HG02852 (cell line): ENCODE results near the gene VPS13A.
"Not testable (repeated sequence)": the region's sequence is repeated elsewhere in the genome, so short reads cannot be mapped to it uniquely, and the experiment has no call there.

Experiments
- ATAC-seq: cut with Tn5 transposase; IDR thresholded peaks from one replicate; pipeline ENCODE4 v1.9.1; 2021; ENCODE audit warnings: mild to moderate bottlenecking, moderate library complexity; ENCODE audit not compliant: unreplicated experiment

Gene VPS13A

GRCh38 chr9:77421506-77422265 is 244.4 kb downstream of the VPS13A start:
- ATAC-seq: no peak

GRCh38 chr9:77422969-77423368 is 245.6 kb downstream of the VPS13A start:
- ATAC-seq: no peak

DNA sequence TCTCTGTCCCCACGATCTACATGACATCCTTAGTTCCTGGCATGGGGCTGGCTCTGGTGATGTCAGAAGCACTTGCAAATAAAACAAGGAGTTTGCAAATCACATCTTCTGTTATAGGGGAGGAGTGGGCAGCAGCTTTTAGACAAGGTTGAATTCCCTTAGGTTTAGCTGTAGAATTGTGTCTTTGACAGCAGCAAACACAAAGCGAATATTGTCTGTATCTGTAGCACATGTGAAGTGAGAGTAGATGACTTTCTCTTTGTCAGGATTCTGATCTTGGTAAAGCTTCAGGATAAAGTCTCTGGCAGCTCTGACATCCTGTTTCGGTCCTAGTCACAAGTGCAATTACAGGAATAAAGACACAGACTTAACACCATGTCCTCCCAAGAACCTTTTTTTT is 246.5 kb downstream of the VPS13A start:
- no peak for ATAC-seq

DNA sequence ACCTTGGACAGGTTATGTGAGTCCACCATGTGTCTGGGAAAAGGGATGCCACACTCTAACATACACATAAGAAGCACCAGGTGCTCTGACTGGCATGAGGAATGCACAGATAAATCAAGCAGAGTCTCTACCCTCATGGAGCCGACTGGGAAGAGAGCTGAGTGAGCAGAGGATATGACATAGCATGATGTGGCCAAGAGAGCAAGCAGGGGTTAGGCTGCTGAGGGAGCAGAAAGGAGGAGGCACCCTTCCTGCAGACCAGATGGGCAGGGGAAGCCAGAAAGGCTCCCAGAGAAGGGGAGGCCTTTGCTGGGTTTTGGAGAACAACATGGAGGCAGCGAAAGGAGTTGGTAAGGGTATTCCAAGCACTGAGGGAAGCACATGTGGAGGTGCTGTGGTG is 247.7 kb downstream of the VPS13A start:
- no peak for ATAC-seq

DNA sequence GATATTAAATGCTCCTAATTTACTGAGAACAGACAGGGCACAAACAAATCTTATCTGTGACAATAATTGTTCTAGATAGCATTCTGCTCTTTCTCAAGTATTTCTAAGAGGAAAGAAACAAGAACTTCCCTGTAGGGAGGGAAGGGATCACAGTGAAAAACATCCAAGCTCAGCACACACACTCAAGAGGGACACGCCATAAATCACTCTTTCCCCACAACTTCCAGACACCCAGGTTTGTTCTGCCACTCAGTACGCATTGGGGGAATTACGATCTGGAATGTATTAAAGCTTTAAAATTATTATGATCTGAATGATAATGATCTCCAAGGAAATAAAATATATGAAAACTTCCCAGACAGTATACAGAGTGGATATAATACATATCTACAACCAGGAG is 249.4 kb downstream of the VPS13A start:
- no peak for ATAC-seq

DNA sequence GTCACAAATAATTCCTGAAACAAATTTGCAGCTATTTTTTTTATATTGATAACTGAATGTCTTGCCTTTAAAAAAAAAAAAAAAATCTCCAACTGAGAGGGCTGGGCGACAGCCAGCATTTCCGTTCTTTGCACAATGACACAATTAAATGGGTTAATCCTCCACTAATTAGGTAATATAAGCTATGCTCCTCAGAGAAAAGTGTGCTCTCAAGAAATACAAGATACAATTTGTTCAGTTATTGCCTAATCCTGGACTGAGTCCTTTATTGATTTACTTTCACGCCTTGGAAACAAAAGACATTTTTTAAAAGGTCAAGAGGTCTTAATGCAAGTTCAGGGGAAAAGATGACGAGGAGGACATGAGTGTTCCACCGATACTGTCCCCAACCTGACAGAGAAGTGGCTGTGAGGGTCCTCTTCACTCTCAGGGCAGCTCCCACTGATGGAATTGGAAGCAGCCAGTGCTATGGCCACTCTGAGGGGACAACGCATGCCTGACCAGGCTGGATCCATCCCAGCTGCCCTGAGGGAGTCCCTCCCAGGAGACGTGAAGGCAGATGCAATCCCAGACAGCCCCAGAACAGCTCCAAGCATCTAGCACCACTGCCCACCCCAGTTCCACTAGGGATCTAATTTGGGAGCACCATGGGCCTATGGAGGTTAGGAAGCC is 250.1 kb downstream of the VPS13A start:
- ATAC-seq: no peak

- no peak for ATAC-seq
Measured at GRCh38 chr9:77429928-77430327, 252.6 kb downstream of the VPS13A start.

GRCh38 chr9:77432053-77432452 is 254.7 kb downstream of the VPS13A start:
- ATAC-seq: no peak

GRCh38 chr9:77433675-77434445 is 256.5 kb downstream of the VPS13A start:
- ATAC-seq: peak; percentile 76

GRCh38 chr9:77435277-77435676 is 257.9 kb downstream of the VPS13A start:
- no peak for ATAC-seq

DNA sequence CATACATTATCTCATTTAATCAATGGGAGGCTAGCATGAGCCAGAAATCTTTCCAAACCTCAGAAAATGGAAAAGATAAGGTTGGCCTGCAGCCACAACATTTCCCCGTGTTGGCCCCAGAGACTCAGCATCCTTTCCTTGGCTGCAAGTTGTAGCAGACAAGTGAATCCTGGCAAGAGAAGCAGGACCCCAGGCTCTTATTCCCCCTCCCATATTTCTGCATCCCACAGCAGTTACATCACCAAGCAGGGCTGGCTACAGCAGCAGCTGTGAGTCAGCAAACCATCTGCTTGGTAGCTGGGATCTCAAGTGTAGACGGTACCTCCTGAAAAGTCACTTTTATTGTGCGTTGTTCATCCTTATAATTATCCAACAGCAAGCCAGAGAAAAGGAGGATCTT is 258.4 kb downstream of the VPS13A start:
- no peak for ATAC-seq

DNA sequence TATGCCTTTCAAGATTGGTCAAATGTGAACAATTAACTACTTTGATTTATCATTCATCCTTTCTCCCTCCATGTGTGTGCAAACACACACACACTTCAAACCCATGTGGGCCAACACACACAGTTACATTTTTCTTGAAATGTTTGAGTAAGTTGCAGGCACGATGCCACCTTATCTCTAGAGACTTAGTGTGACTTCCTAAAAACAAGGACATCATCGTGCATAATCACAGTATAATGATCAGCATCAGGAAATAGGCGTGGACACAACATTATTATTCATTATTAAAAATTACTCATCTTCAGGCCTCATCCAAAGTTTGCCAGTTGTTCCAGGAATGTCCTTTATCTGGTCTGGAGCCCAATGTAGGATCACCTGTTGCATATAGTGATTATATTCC is 261.3 kb downstream of the VPS13A start:
- no peak for ATAC-seq

DNA sequence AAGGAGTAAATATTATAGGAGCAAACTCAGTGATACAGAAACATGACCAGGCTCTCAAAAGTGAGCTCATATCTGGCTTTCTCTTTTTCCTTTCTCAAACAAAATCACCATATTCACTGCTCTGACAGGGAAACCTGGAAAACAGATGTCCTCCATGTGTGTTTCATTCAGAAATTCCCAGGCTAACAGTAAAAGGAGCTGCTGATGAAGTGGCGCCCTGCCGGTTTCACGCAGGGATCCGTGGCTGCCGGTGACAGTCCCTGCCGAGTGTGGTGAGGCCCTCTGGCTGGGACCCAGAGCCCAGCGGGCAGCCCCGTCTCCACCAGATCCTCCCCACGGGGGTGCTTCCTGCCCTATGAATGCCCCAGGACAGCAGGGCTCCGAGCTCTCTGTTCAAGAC is 262.7 kb downstream of the VPS13A start:
- no peak for ATAC-seq

GRCh38 chr9:77441124-77441523 is 263.8 kb downstream of the VPS13A start:
- ATAC-seq: not testable (repeated sequence)

GRCh38 chr9:77442436-77442835 is 265.1 kb downstream of the VPS13A start:
- ATAC-seq: no peak

DNA sequence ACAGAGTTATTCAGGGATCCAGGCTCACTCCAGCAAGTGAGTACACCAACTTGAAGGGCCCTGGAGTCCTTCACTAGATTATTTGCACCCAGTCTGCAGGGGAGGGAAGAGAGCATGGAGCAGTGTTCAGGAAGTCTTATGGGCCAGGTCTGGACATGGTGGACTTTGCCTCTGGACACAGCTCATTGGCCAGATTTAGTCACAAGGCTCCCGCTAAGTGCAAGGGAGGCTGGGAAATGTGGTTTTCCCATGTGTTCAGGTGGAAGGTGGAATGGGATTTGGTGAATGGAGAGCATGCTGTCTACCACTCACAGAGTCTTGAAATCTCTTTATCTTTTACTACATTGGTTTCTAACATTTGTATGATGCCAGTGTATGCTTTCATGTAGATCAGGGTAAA is 270.3 kb downstream of the VPS13A start:
- no peak for ATAC-seq

DNA sequence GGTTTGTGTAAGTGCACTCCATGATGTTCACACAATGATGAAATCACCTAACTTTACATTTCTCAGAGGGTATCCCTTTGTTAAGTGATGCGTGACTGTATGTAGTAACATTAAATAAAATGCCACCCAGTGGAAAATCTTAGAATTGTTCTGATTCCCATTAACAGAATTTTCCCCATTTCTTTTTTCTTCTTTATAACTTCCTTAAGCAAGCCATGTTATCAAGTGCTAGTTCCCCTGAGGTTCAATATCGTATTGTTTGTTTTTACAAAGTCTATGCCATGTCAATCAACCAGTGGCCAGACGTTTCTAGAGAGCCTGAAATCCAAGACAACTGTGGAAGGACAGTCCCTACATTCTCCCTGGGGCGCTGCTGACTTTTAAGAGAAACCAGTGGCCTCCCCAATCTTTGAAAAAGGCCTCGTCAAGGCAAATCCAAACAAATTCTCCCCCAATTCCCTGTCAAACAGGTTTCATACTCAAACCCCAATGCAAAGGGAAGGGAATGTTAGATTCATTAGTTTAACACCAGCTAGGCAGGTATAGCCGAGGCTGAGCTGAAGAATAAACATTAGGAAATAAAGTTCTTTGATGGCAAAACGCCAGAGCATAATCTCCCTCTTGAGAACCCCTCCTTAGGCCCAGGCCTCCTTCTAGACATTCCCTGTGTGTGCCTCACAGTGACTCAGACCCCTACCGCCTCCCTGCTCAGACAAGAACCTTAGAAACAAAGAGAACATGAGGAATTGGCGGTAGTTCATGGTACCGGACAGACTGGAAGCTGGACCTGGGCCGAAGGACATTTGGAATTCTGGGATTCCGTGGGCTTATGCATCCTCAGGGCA is 272.1 kb downstream of the VPS13A start:
- ATAC-seq: no peak

GRCh38 chr9:77450085-77450475 is 272.7 kb downstream of the VPS13A start:
- ATAC-seq: no peak

- no peak for ATAC-seq
Measured at GRCh38 chr9:77451507-77451906, 274.2 kb downstream of the VPS13A start.

DNA sequence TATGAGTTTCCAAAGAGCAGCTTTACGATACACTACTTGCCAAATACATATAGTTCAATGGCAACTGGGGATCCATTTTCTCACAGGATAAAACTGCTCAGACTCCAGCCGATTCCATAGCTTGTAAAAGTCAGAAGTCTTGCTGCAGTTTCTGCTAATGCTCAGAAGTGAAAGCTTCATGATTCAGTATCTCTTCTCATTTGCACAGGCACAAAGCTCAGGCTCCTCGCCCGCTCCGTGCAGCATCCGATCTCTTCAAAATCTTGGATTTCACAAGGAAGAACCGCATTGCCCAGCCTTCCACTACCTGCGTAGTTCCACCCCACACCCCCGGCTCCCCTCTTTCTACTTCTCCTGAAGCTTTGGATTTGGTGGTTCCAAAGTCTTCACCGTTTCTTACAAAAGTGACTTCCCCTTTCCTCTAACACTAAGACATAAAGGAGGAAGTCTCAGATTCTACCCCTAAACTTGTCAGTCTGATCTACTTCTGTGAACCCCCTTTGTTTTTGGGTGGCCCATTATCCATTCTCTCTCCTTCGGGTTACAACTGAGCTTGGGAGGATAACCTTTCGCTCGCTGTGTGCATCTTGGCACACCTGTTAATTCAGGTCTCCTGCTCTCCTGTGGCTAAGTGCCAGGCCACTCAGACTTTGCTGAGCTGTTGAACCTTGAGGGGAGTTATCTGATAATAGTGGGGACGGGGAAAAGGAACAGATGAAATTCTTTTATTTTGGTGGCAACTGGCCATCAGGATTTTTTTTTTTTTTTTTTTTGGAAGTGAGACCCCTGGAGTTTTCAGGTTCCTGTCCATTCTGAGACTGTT is 276.7 kb downstream of the VPS13A start:
- no peak for ATAC-seq
